HG03159 (cell line): Measurements from ENCODE around the gene OXNAD1.

Source experiments
- ATAC-seq: cut with Tn5 transposase; IDR thresholded peaks from one replicate; pipeline ENCODE4 v1.9.1; 2021; ENCODE audit warnings: mild to moderate bottlenecking, moderate library complexity; ENCODE audit not compliant: unreplicated experiment

Gene OXNAD1

GRCh38 chr3:16273867-16274266 lies 8.9 kb downstream of the OXNAD1 start:
- no peak for ATAC-seq

GRCh38 chr3:16277471-16277870 lies 12.5 kb downstream of the OXNAD1 start:
- no peak for ATAC-seq

GRCh38 chr3:16279010-16279801 lies 14.2 kb downstream of the OXNAD1 start:
- ATAC-seq, result no peak

- no peak for ATAC-seq
These were observed 15.7 kb downstream of the OXNAD1 start for GRCh38 chr3:16280671-16281070.

- no peak for ATAC-seq
These were observed 19.6 kb downstream of the OXNAD1 start for GRCh38 chr3:16284633-16285032.

GRCh38 chr3:16286161-16286560 lies 21.1 kb downstream of the OXNAD1 start:
- ATAC-seq, result no peak

- no peak for ATAC-seq
These were observed 21.9 kb downstream of the OXNAD1 start for GRCh38 chr3:16286751-16287543.

GRCh38 chr3:16288664-16289063 lies 23.7 kb downstream of the OXNAD1 start:
- no peak for ATAC-seq

GRCh38 chr3:16289144-16289889 lies 24.3 kb downstream of the OXNAD1 start:
- no peak for ATAC-seq

GRCh38 chr3:16290007-16290826 lies 25.2 kb downstream of the OXNAD1 start:
- no peak for ATAC-seq

- ATAC-seq, result no peak
These were observed 25.8 kb downstream of the OXNAD1 start for GRCh38 chr3:16290827-16291196.

- ATAC-seq, result no peak
These were observed 29.8 kb downstream of the OXNAD1 start for GRCh38 chr3:16294844-16295243.

GRCh38 chr3:16295298-16295890 lies 30.4 kb downstream of the OXNAD1 start:
- ATAC-seq, result no peak

GRCh38 chr3:16297997-16298885 lies 33.2 kb downstream of the OXNAD1 start:
- no peak for ATAC-seq

GRCh38 chr3:16298891-16299290 lies 33.9 kb downstream of the OXNAD1 start:
- no peak for ATAC-seq

- no peak for ATAC-seq
These were observed 34.7 kb downstream of the OXNAD1 start for GRCh38 chr3:16299746-16300145.

GRCh38 chr3:16300307-16300706 lies 35.3 kb downstream of the OXNAD1 start:
- no peak for ATAC-seq

- peak; percentile 64 for ATAC-seq
These were observed 35.9 kb downstream of the OXNAD1 start for GRCh38 chr3:16300881-16301359.

GRCh38 chr3:16301507-16301906 lies 36.5 kb downstream of the OXNAD1 start:
- no peak for ATAC-seq
